ENCODE data around the gene TRIM47.
A peak's percentile ranks its signal among the peaks of the same experiment; 100 is the strongest.

TRIM47 gene

GRCh38 chr17:75878174-75878998 is at the start of gene TRIM47:
TSS of gene TRIM47 (minus strand) at chr17:75878581. CDS start at chr17:75878548, 33 bp downstream.
- DNase-seq, result peak; percentile 77

GRCh38 chr17:75927286-75927922 is 49.0 kb upstream of the TRIM47 start:
- peak; percentile 48 for DNase-seq

- no peak for DNase-seq
These were observed 48.1 kb upstream of the TRIM47 start for GRCh38 chr17:75926456-75926855.

GRCh38 chr17:75925912-75926311 is 47.5 kb upstream of the TRIM47 start:
- DNase-seq, result no peak

GRCh38 chr17:75925103-75925502 is 46.7 kb upstream of the TRIM47 start:
- DNase-seq, result no peak

- DNase-seq, result no peak
These were observed 44.8 kb upstream of the TRIM47 start for GRCh38 chr17:75922963-75923874.

- DNase-seq, result no peak
These were observed 44.0 kb upstream of the TRIM47 start for GRCh38 chr17:75922173-75922961.

- no peak for DNase-seq
These were observed 43.2 kb upstream of the TRIM47 start for GRCh38 chr17:75921596-75921995.

GRCh38 chr17:75920045-75920560 is 41.7 kb upstream of the TRIM47 start:
- DNase-seq, result peak; percentile 81

- no peak for DNase-seq
These were observed 41.2 kb upstream of the TRIM47 start for GRCh38 chr17:75919611-75920010.

- no peak for DNase-seq
These were observed 39.6 kb upstream of the TRIM47 start for GRCh38 chr17:75917917-75918445.

GRCh38 chr17:75917141-75917916 is 38.9 kb upstream of the TRIM47 start:
- DNase-seq, result no peak

- DNase-seq, result no peak
These were observed 36.9 kb upstream of the TRIM47 start for GRCh38 chr17:75915268-75915667.

GRCh38 chr17:75914643-75915267 is 36.4 kb upstream of the TRIM47 start:
- DNase-seq, result no peak

- DNase-seq, result no peak
These were observed 35.3 kb upstream of the TRIM47 start for GRCh38 chr17:75913537-75914210.

GRCh38 chr17:75910699-75911098 is 32.3 kb upstream of the TRIM47 start:
- peak; percentile 69 for DNase-seq

GRCh38 chr17:75909812-75910274 is 31.5 kb upstream of the TRIM47 start:
- DNase-seq, result peak; percentile 95

- DNase-seq, result peak; percentile 96
These were observed 30.9 kb upstream of the TRIM47 start for GRCh38 chr17:75909051-75909811.

GRCh38 chr17:75908201-75908600 is 29.8 kb upstream of the TRIM47 start:
- peak; percentile 21 for DNase-seq
